Fibroblast of skin of right quadriceps (primary cell): Measurements from ENCODE around the gene ZNF367.

ENCODE experiments used
- DNase-seq: peaks from one replicate; pipeline ENCODE4 v3.0.0-alpha.2; 2013

ZNF367 gene

GRCh38 chr9:96418083-96418919 lies at the start of gene ZNF367:
Gene ZNF367, minus strand, starts transcription at chr9:96418370. Its CDS starts 338 bp downstream, at chr9:96418032.
- DNase-seq, result peak; percentile 98

- DNase-seq, result no peak
These were observed 49.6 kb upstream of the ZNF367 start for GRCh38 chr9:96467784-96468183.

GRCh38 chr9:96464426-96464825 lies 46.3 kb upstream of the ZNF367 start:
- no peak for DNase-seq

- no peak for DNase-seq
These were observed 44.4 kb upstream of the ZNF367 start for GRCh38 chr9:96462541-96462940.

GRCh38 chr9:96461336-96461735 lies 43.2 kb upstream of the ZNF367 start:
- peak; percentile 32 for DNase-seq

GRCh38 chr9:96460882-96461281 lies 42.7 kb upstream of the ZNF367 start:
- peak; percentile 78 for DNase-seq

- DNase-seq, result peak; percentile 68
These were observed 42.3 kb upstream of the ZNF367 start for GRCh38 chr9:96460470-96460869.

- no peak for DNase-seq
These were observed 41.3 kb upstream of the ZNF367 start for GRCh38 chr9:96459268-96460007.

- no peak for DNase-seq
These were observed 40.1 kb upstream of the ZNF367 start for GRCh38 chr9:96458226-96458625.

- DNase-seq, result no peak
These were observed 39.1 kb upstream of the ZNF367 start for GRCh38 chr9:96457266-96457665.

GRCh38 chr9:96453625-96454024 lies 35.5 kb upstream of the ZNF367 start:
- DNase-seq, result peak; percentile 39

- no peak for DNase-seq
These were observed 32.7 kb upstream of the ZNF367 start for GRCh38 chr9:96450613-96451528.

GRCh38 chr9:96449845-96450612 lies 31.9 kb upstream of the ZNF367 start, which contains the start of gene HABP4:
Gene HABP4, plus strand, starts transcription at chr9:96450169. Its CDS starts 111 bp downstream, at chr9:96450280.
- DNase-seq, result peak; percentile 94

- no peak for DNase-seq
These were observed 31.3 kb upstream of the ZNF367 start for GRCh38 chr9:96449523-96449844.

GRCh38 chr9:96448546-96449170 lies 30.5 kb upstream of the ZNF367 start:
- peak; percentile 37 for DNase-seq

GRCh38 chr9:96447406-96447805 lies 29.2 kb upstream of the ZNF367 start:
- DNase-seq, result no peak

- no peak for DNase-seq
These were observed 24.3 kb upstream of the ZNF367 start for GRCh38 chr9:96442491-96442890.

GRCh38 chr9:96441798-96442445 lies 23.8 kb upstream of the ZNF367 start:
- no peak for DNase-seq

- DNase-seq, result no peak
These were observed 22.6 kb upstream of the ZNF367 start for GRCh38 chr9:96440671-96441199.

- DNase-seq, result no peak
These were observed 19.3 kb upstream of the ZNF367 start for GRCh38 chr9:96437454-96437853.
